Upper lobe of right lung (tissue), 1 donor: ENCODE data around the gene PSKH1. TPM values are rescaled to one million over a fixed set of nuclear protein-coding genes. Genes with fewer than 3 reads are reported as not detected.

Experiments
- ATAC-seq: fragments of 200-7000 bp; cut with Tn5 transposase; one replicate; pipeline ENCODE4 v1.9.1; 2020; ENCODE audit warnings: mild to moderate bottlenecking, moderate library complexity
- DNase-seq: peaks from one replicate; pipeline ENCODE4 v3.0.0-alpha.2; 2020
- H3K27ac ChIP-seq: fragments of 200-600 bp; one replicate; pipeline ENCODE4 v1.8.0; 2022
- H3K27me3 ChIP-seq: fragments of 200-600 bp; one replicate; pipeline ENCODE4 v1.8.0; 2022; ENCODE audit warnings: mild to moderate bottlenecking
- H3K36me3 ChIP-seq: fragments of 200-600 bp; one replicate; pipeline ENCODE4 v1.8.0; 2022
- H3K4me1 ChIP-seq: fragments of 200-600 bp; one replicate; pipeline ENCODE4 v1.8.0; 2022
- H3K4me3 ChIP-seq: fragments of 200-600 bp; one replicate; pipeline ENCODE4 v1.8.0; 2022; ENCODE audit warnings: mild to moderate bottlenecking
- H3K9me3 ChIP-seq: fragments of 200-600 bp; one replicate; pipeline ENCODE4 v1.8.0; 2022
- intact Hi-C: fragments of 100-400 bp; cut with DNase I; formaldehyde crosslinking; loops from one replicate; pipeline ENCODE4 v1.11.0; 2022
- total RNA-seq: library from RNA; stranded (reverse); fragmentation: NEBNext Ultra II Directional; extraction: Animal tissue kit (Norgen Biotek cat#: 25700); gene quantifications from one replicate; pipeline ENCODE4 v1.2.1, GENCODE V29; 2021
- TF ChIP-seq, protein P1 (sequence below): fragments of 200-600 bp; IDR thresholded peaks from one replicate; pipeline ENCODE4 v1.8.0; 2022; ENCODE audit warnings: antibody characterized with exemption
- donor health status: DM: no; HTN: yes; CAD: no; lungs with severe emphysema.

The PSKH1 gene
- total RNA-seq, 1 donor from 2014 or later, result 29.7 TPM

DNA sequence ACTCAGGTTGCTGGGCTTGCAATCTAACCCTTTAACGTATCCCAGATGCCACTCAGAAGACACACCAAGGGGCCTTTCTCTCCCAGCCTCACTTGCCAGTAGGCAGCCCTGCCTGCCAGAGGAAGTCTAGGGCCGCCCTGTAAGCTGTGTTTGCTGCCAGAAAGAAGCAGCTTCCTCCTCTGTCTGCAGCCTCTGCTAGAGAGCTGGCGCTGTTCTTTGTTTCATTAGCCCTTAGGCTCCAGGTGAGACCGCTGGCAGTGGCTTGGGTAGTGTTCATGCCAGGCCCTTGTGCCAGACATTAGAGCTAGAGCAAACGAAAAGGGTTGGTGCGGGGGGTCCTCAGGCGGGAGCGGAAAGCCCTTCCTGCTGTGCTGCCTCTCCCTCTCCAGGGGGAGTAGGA, 29.7 kb downstream of the PSKH1 start:
- H3K4me1 ChIP-seq, result peaks cover 17% of the 10 kb centered on the region

DNA sequence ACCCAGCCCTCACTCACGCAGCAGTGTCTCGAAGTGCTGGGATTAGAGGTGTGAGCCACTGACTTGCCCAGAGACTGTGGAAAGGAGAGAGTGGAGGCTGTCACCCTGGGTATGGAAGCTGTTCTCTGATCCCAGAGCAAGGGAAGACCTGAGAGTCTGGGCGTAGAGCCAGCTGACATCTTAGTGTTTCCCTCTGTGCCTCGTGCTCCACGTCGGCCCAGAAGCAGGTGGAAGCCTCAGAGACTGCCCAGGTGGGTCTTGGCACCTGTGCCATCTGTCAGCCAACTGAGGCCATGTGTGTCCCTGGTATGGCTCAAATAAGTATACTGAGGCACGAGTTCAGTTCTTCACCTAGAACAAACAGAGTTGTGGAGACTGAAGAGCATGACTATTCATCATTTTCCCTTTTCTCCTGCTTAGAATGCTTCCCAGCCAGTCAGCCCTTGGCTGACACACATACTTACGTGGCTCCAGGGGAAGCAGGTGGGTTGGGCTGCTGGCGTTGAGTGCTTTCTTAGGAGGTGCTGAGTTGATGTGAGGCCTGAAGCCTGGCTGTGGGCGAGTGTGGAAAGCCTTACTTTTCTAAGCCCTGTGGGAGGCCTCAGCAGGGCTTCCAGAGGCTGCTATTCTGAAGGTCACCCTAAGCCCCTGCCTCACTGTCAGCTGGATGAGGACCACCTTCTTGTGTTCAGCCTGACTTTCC, 30.5 kb downstream of the PSKH1 start:
- Histone ChIP-seq H3K4me3 (no peak overlapping the region), H3K9me3 (no peaks in the 10 kb centered on the region), H3K4me1 (peaks cover 10% of the 10 kb centered on the region), H3K36me3 (peaks cover 14% of the 10 kb centered on the region), H3K27me3 (no peaks in the 10 kb centered on the region), H3K27ac (no peak overlapping the region)
- TF ChIP-seq, protein P1, sequence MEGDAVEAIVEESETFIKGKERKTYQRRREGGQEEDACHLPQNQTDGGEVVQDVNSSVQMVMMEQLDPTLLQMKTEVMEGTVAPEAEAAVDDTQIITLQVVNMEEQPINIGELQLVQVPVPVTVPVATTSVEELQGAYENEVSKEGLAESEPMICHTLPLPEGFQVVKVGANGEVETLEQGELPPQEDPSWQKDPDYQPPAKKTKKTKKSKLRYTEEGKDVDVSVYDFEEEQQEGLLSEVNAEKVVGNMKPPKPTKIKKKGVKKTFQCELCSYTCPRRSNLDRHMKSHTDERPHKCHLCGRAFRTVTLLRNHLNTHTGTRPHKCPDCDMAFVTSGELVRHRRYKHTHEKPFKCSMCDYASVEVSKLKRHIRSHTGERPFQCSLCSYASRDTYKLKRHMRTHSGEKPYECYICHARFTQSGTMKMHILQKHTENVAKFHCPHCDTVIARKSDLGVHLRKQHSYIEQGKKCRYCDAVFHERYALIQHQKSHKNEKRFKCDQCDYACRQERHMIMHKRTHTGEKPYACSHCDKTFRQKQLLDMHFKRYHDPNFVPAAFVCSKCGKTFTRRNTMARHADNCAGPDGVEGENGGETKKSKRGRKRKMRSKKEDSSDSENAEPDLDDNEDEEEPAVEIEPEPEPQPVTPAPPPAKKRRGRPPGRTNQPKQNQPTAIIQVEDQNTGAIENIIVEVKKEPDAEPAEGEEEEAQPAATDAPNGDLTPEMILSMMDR, result no peak
- ATAC-seq (no peak), DNase-seq (no peak)
- intact Hi-C loops, result loop anchor here (10.0 kb wide), 2 partner anchors 99 to 249 kb away; no protein-coding TSS in a partner anchor

More for the DNA sequence above, 29.7 kb downstream of the PSKH1 start:
- ATAC-seq, result no peak
- H3K27me3 ChIP-seq, result no peaks in the 10 kb centered on the region
- H3K9me3 ChIP-seq, result no peaks in the 10 kb centered on the region
- TF ChIP-seq, protein P1, result no peak
- no peak for DNase-seq
- peaks cover 7% of the 10 kb centered on the region for H3K36me3 ChIP-seq
- intact Hi-C loops, result loop anchor here (10.0 kb wide), 2 partner anchors 98 to 248 kb away; no protein-coding TSS in a partner anchor
- no peak overlapping the region for H3K4me3 ChIP-seq
- H3K27ac ChIP-seq, result no peak overlapping the region

DNA sequence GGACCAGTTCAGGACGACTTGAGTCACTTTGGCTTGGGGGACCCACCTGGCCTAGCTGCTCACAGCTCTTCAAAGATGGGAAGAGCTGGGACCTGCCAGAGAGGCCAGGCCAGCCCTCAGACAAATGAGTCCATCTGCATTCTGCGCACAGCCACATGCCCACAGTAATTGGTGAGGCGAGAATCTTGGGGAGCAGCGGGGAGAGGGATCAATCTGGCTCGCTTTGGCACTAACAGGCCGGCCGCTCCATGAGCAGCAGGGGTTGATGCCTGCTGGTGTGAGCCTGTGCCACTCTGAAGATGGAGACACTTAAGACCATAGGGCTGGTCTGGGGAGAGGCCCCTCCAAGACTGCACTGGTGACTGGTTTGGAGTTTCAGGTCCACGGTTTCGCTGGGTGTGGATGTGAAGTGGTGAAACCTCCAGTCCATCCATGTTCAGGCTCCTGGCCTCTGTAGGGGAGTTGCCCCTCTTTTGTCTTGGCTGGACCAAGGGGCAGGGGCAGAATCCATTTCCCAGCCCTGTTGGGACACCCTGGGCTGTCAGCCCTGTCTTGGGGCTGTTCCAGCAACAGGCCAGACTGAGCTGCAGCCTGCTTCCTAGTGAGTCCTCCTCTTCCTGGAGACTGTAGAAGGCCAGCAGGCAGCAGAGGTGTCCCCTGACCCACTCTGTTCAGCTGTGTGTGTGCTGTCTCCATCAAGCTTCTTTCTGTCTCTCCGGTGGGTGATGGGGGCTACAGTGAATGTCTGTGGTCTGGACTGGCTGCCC, 31.3 kb downstream of the PSKH1 start:
- Histone ChIP-seq H3K36me3 (peaks cover 21% of the 10 kb centered on the region), H3K4me3 (no peak overlapping the region), H3K9me3 (no peaks in the 10 kb centered on the region), H3K4me1 (peaks cover 10% of the 10 kb centered on the region), H3K27ac (no peak overlapping the region), H3K27me3 (no peaks in the 10 kb centered on the region)
- no peak for ATAC-seq
- TF ChIP-seq, protein P1, result no peak
- no peak for DNase-seq
- intact Hi-C loops, result loop anchor here (10.0 kb wide), 2 partner anchors 100 to 250 kb away; no protein-coding TSS in a partner anchor

DNA sequence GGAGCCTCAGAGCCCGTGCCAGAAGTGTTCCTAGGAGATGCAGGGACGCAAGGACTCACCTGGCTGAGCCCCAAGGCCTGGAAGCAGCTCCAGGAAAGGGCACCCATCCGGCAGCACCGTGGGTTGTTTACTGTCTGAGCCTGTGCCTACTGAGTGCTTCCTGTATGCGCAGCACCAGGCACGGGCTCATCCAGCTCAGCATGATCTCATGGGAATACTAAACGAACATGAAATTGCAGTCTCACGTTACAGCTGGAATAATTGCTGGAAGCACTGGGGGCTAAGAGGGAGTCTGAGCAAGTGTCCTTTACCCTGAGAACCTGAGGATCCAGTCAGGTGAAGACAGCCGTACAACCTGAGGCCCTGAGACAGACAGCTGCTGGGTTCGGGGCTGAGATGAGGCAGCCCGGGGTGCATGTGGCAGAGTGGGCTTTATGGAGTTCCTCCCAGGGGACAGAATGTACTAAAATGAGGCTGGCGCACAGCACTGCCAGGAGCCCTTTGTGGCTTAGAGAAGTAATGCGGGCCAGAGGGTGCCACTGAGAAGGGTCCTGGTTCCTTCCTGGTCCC, 33.2 kb downstream of the PSKH1 start:
- intact Hi-C loops, result loop anchor here (10.0 kb wide), 2 partner anchors 101 to 251 kb away; no protein-coding TSS in a partner anchor
- Histone ChIP-seq H3K27ac (peak overlapping the region; percentile 47), H3K9me3 (no peaks in the 10 kb centered on the region), H3K4me1 (peaks cover 10% of the 10 kb centered on the region), H3K27me3 (no peaks in the 10 kb centered on the region), H3K4me3 (no peak overlapping the region), H3K36me3 (peaks cover 25% of the 10 kb centered on the region)
- ATAC-seq (peak; percentile 27), DNase-seq (no peak)
- TF ChIP-seq, protein P1, result no peak

DNA sequence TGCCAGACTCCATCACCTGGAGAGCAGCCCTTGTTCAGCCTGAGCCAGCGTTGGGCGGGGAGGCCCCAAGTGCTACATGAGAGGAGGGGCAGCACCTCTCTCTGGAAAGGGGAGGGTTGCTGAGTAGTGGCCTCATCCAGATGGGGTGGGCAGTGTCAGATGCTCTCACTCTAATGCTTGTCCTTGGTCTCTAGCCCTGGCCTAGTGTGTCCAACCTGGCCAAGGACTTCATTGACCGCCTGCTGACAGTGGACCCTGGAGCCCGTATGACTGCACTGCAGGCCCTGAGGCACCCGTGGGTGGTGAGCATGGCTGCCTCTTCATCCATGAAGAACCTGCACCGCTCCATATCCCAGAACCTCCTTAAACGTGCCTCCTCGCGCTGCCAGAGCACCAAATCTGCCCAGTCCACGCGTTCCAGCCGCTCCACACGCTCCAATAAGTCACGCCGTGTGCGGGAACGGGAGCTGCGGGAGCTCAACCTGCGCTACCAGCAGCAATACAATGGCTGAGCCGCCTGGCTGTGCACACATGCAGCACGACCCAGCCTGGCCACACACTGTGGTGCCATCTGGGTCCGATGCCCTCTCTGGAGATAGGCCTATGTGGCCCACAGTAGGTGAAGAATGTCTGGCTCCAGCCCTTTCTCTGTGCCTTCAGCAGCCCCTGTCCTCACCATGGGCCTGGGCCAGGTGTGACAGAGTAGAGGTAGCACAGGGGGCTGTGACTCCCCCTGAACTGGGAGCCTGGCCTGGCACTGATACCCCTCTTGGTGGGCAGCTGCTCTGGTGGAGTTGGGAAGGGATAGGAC, 34.3 kb downstream of the PSKH1 start:
- DNase-seq (no peak), ATAC-seq (no peak)
- Histone ChIP-seq H3K27me3 (no peaks in the 10 kb centered on the region), H3K4me3 (no peak overlapping the region), H3K27ac (no peak overlapping the region), H3K36me3 (peaks cover 25% of the 10 kb centered on the region), H3K9me3 (no peaks in the 10 kb centered on the region), H3K4me1 (peaks cover 10% of the 10 kb centered on the region)
- intact Hi-C loops, result loop anchor here (10.0 kb wide), 2 partner anchors 103 to 253 kb away; no protein-coding TSS in a partner anchor
- TF ChIP-seq, protein P1, result no peak
